ENCODE measurements around the gene KRTAP5-11. TPM values are rescaled to one million over a fixed set of nuclear protein-coding genes. Genes with fewer than 3 reads are reported as not detected.
"Not testable (repeated sequence)": the region's sequence is repeated elsewhere in the genome, so short reads cannot be mapped to it uniquely, and the experiment has no call there.

KRTAP5-11 gene
- polyA plus RNA-seq, 3 donors from 2014 or later: not detected

- H3K9me3 Mint-ChIP-seq: no peaks in the 10 kb centered on the region
- no peaks in the 10 kb centered on the region for H3K36me3 Mint-ChIP-seq
- no peak overlapping the region for H3K4me3 Mint-ChIP-seq
- peaks cover 0 to 4% of the 10 kb centered on the region in 2 donors for H3K4me1 Mint-ChIP-seq
- H3K27me3 Mint-ChIP-seq (ENCODE audit: low read depth in 3 of 3): peaks cover 0 to 4% (median 2%) of the 10 kb centered on the region in 3 donors
- no peak overlapping the region for H3K27ac Mint-ChIP-seq
- DNase-seq: no peak
Observed at GRCh38 chr11:71538666-71538990, 44.0 kb downstream of the KRTAP5-11 start.

- not testable (repeated sequence) for H3K36me3 Mint-ChIP-seq; H3K4me3 Mint-ChIP-seq; DNase-seq; H3K9me3 Mint-ChIP-seq; H3K27me3 Mint-ChIP-seq (ENCODE audit: low read depth in 3 of 3); H3K27ac Mint-ChIP-seq; H3K4me1 Mint-ChIP-seq
Observed at GRCh38 chr11:71537977-71538665, 44.6 kb downstream of the KRTAP5-11 start, which contains the start of gene KRTAP5-8. Gene KRTAP5-8 (plus strand): TSS chr11:71538025. CDS start chr11:71538056, 31 bp downstream.

- Mint-ChIP-seq H3K27ac (no peak overlapping the region), H3K27me3 (ENCODE audit: low read depth in 3 of 3) (peaks cover 0 to 6% (median 4%) of the 10 kb centered on the region in 3 donors), H3K9me3 (no peaks in the 10 kb centered on the region), H3K36me3 (no peaks in the 10 kb centered on the region), H3K4me3 (no peak overlapping the region), H3K4me1 (no peaks in the 10 kb centered on the region)
- no peak for DNase-seq
Observed at GRCh38 chr11:71537537-71537936, 45.1 kb downstream of the KRTAP5-11 start.

GRCh38 chr11:71535825-71536224 lies 46.9 kb downstream of the KRTAP5-11 start:
- no peak overlapping the region for H3K4me3 Mint-ChIP-seq
- H3K36me3 Mint-ChIP-seq: no peaks in the 10 kb centered on the region
- DNase-seq: no peak
- peaks cover 0 to 6% (median 3%) of the 10 kb centered on the region in 3 donors for H3K27me3 Mint-ChIP-seq (ENCODE audit: low read depth in 3 of 3)
- no peaks in the 10 kb centered on the region for H3K9me3 Mint-ChIP-seq
- H3K27ac Mint-ChIP-seq: no peak overlapping the region
- no peaks in the 10 kb centered on the region for H3K4me1 Mint-ChIP-seq

GRCh38 chr11:71534711-71535608 lies 47.7 kb downstream of the KRTAP5-11 start:
- not testable (repeated sequence) for H3K36me3 Mint-ChIP-seq; H3K27me3 Mint-ChIP-seq (ENCODE audit: low read depth in 3 of 3); H3K4me3 Mint-ChIP-seq; H3K27ac Mint-ChIP-seq; DNase-seq; H3K9me3 Mint-ChIP-seq; H3K4me1 Mint-ChIP-seq

GRCh38 chr11:71532036-71532610 lies 50.6 kb downstream of the KRTAP5-11 start:
- peaks cover 2 to 12% (median 3%) of the 10 kb centered on the region in 3 donors for H3K27me3 Mint-ChIP-seq (ENCODE audit: low read depth in 3 of 3)
- no peak overlapping the region for H3K4me3 Mint-ChIP-seq
- H3K27ac Mint-ChIP-seq: no peak overlapping the region
- H3K36me3 Mint-ChIP-seq: no peaks in the 10 kb centered on the region
- no peaks in the 10 kb centered on the region for H3K4me1 Mint-ChIP-seq
- DNase-seq: no peak
- no peaks in the 10 kb centered on the region for H3K9me3 Mint-ChIP-seq

Other genes starting within 250 kb of the KRTAP5-11 start
- 10 to 100 TPM; 10.2 to 15.1 (median 15.0) TPM for gene DHCR7, start 134.5 kb downstream of the KRTAP5-11 start, polyA plus RNA-seq
- 10 to 100 TPM; 35.1 to 48.0 (median 37.1) TPM for gene NADSYN1, start 129.7 kb downstream of the KRTAP5-11 start, polyA plus RNA-seq
- not detected for gene KRTAP5-7, start 55.6 kb downstream of the KRTAP5-11 start, polyA plus RNA-seq
- gene KRTAP5-8, start 44.9 kb downstream of the KRTAP5-11 start, polyA plus RNA-seq: not detected
- gene KRTAP5-9, start 34.5 kb downstream of the KRTAP5-11 start, polyA plus RNA-seq: not detected
- gene KRTAP5-10, start 17.3 kb downstream of the KRTAP5-11 start, polyA plus RNA-seq: not detected